GM23248 (cell line): ENCODE measurements around the gene LLGL1.

Experiments
- EZH2 ChIP-seq: fragments of 200-600 bp; sonication (generic); IDR thresholded peaks from 2 replicates; pipeline ENCODE4 v1.6.1; 2018; ENCODE audit warnings: antibody characterized with exemption, mild to moderate bottlenecking; ENCODE audit not compliant: insufficient read depth, poor library complexity, severe bottlenecking
- EZH2phosphoT487 ChIP-seq: fragments of 200-600 bp; sonication (generic); IDR thresholded peaks from 2 replicates; pipeline ENCODE4 v1.6.1; 2018; ENCODE audit warnings: antibody characterized with exemption, moderate library complexity, mild to moderate bottlenecking, low read depth; ENCODE audit not compliant: insufficient read depth

DNA sequence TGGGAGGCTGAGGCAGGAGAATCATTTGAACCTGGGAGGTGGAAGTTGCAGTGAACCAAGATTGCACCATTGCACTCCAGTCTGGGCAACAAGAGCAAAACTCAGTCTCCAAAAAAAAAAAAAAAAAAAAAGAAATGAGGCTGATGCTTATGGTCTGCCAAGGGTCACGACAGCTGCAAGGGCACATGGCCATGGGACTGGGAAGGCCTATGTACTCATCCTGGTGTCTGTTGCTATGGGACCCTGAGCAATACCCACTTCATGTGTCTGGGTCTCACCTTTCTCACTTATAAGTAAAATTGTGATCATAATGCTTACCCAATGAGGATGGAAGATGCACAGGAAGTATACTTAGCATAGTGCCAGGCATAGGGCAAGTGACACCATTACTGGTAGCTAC, 51.6 kb downstream of the LLGL1 start:
- TF ChIP-seq EZH2 (no peak), EZH2phosphoT487 (no peak)
